Fibroblast of skin of scalp (primary cell): Measurements from ENCODE around the gene ASPG.

Experiments used
- DNase-seq: peaks from one replicate; pipeline ENCODE4 v3.0.0-alpha.2; 2013

The ASPG gene

DNA sequence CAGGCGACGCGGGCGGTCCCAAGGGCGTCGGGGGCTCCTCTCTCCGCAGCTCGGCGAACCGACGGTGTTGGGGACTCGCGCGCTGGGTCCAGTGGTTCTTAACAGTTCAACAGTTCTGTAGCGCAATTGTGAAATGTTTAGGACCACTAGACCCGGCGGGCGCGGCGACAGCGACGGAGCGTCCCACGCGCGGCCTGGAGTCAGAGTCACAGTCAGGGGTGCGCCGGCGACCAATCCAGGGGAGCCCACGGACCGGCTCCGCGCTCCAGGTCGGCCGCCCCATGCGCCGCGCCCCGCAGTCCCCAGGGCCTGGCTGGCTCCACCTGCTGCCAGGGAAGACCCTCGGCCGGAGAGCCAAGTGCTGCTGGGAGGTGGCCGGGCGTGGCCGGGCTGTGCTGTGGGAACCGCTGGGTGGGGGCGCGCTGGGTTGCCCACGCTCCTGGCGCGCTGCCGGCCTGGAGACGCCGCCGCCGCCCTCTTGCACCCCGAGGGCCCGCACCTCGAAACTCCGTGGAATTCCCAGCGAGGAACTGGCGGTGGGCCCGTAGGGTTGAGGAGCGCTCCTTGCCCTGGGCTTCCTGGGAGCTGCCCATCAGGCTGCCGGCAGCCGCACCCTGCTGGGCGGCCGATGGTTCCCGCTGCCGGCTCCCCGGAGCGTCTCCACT is 32.0 kb downstream of the ASPG start:
- DNase-seq, result no peak

DNA sequence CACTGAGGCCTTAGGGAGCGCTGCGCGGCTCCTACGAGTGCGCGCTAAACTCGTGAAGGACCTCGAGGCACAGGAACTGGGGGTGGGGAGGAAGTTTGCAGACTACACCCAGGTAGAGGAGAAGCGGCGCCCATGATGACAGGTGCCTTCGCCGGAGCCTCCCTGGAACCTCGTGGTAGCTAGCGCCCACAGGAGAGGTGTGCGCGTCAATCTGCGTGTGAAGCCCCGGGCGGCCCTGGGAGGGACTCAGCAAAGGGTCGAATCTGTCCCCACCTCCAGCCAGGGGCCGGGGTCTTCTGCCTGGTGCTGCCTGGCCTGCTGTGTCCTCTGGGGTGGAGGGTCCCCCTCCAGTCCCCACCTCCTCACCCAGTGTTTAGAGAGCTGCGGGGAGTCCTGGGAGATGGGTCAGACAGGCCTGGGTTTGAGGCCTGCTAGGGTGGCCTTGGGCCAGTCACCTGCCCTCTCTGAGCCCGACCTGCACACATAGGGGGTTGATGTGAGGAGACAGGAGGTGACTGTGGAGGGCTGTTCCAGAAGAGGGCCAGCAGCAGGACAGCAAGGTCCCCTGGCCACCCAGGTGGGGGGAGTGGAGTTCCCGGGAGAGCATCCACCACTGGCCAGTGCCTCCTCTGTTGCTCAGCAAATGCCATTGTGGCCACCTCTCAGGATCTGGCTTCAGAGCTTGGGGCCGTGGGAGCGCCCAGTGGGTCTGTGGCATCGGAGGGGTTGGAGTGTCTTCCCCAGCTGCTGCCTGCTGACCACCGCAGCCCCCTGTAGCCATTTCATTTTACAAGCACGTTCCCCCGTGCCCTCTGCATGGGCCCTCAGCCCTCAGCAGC is 32.7 kb downstream of the ASPG start:
- DNase-seq, result no peak

DNA sequence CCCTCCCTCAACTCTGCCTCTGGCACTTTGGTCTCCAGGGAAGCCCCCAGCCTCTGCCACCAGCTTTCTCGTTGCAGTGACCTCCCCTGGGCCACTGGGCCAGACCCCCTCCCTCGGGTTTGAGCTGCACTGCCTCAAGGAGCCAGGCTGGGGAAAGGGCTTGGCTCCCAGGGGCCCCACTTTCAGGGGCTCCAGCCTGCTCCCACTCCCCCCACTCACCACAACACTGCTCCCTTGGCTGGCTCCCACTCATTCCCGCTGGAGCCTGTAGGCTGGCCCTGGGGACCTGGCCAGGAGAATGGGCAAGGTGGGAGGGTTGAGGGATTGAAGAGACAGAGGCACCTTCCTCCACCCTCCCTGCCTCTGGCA is 33.6 kb downstream of the ASPG start:
- DNase-seq, result no peak

DNA sequence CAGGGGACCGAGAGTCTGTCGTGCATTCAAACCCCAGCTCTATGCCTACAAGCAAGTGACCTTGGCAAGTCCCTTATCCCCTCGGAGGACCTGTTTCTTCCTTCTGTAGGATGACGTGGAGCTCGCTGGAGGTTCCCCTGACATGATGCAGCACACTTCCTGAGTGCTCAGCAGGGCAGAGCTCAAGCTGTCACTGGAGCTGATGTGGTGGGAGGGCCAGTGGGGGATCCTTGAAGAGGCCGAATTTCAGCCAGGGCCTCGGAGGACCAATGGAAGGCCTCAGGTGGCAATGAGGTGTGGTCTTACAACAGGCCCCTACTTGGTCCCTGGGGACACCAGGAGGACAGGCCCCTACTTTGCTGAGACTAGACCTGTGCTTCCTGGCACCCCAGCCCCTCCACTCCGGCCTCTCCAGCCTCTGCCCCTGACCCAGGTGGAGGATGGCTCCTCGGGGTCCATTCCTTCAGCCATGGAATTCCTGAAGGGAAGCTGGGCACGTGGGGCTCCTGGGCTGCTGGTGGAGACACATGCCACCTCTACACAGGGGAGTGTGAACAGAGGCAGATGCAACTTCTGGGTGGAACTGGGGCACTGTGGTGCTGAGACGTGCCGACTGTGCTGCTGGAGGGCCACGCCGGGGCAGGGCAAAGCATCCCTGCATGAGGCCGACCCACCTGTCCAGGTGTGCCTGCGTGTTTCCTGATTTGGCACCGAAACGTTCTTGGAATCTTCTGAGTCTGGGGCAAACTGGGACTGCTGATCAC is 34.2 kb downstream of the ASPG start:
- no peak for DNase-seq

DNA sequence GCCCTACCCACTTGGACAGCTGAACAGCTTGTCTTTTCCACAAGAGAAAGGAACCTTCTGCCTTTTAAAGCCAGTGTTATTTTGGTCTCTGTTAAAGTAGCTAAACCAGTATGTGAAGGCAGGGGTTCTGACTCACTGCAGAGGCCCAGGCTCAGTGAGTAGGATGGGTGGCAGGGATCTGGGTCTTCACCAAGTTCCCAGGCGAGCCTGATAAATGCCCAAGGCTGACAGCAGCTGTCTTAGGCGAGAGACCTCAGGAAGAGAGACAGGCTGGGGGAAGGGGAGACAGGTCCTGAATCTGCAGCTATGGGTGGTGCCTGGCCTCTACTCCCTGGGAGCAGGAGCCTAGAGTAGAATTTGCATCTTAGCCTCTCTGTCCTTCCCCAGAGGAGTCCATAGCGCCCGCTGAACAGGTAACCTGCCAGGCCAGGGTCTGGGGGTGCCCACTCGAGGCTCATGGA is 34.8 kb downstream of the ASPG start:
- no peak for DNase-seq

DNA sequence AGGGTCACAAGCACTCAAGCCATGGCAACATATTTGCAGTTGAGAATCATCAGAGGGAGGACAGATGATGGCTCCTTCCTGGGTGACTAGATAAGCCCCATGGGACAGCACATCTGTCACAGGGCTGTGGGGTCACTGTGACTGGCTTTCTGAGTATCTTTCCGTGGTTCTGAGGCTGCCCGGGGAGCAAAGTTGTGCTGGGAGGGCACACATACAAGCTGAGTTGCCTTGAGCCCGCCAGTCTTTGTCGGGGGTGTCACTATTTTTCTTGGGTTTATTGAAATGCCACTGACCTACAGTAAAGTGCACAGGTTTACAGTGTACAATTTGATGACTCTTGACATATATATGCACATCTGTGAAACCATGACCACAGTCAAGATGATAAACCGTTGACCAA is 35.6 kb downstream of the ASPG start:
- no peak for DNase-seq

DNA sequence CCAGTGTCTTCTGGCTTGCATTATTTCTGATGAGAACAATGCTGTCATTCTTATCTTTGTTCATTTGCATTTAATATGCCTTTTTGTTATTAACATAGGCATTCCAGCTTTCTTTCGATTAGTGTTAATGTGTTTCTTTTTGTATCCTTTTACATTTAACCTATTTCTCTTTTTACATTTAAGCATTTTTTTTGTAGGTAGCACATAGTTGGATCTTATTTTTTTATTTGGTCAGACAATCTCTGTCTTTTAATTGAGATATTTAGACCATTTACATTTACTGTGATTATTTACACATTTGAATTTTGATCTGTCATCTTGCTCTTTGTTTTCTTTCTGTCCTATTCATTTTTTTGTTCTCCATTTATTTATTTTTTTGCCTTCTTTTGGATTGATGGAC is 38.4 kb downstream of the ASPG start:
- no peak for DNase-seq

DNA sequence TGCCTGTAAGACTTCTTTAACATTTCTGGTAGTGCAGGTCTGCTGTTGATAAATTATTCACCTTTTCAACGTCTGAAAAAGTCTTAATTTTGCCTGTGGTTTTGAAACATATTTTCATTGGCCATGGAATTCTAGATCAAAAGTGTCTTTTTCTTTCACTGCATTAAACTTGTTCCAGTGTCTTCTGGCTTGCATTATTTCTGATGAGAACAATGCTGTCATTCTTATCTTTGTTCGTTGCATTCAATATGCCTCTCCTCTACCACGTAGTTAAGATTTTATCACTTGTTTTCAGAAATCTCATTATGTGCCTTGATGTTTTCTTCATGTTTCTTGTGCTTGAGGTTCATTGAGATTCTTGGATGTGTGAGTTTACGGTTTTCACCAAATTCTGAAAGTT is 39.5 kb downstream of the ASPG start:
- no peak for DNase-seq

DNA sequence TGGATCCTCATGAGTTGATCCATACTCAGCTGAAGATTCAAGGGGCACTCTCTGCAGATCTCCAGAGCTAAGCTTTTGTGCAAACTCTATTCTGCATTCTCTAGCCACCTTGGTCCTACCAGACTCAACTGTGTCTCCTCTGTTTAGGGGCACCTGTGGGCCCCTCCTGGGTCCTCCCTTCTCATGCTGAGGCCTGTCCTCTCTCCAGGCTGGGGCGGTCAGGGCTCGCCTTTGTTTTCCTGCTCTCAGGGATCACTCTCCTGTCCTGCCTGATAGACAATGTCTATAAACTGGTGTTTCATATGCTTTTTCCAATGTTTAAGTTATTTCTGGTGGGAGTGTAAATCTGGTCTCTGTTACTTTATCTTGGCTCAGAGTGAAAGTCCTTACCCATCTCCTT is 41.3 kb downstream of the ASPG start:
- DNase-seq, result no peak

DNA sequence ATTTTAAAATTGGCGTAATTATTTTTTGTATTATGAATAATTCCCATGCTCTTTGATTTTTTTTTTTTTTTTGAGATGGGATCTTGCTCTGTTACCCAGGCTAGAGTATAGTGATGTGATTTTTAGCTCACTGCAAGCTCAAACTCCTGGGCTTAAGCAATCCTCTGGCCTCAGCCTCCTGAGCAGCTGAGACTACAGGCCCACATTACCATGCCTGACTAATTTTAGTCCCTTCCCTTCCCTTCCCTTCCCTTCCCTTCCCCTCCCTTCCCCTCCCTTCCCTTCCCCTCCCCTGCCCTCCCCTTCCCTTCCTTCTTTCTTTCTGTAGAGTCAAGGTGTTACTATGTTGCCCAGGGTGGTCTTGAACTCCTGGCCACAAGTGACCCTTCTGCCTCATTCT is 43.5 kb downstream of the ASPG start:
- no peak for DNase-seq

DNA sequence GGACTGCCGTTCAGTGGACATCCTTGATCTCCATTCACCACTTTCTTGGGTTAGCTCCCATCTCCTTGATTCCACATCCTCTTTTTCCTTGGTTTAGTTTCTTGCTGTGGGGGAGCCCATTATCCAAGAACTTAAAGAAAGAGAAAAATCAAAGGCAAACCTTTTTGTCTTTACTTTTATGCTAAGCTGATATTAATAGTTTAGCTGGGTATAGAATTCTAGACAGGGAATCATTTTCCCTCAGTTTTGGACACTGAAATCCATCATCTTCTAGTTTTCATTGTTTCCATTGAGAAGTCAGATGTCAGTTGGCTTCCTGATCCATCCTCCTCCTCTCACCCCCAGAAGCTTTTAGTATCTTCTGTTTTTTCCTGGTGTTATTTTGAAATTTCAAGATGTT is 44.1 kb downstream of the ASPG start:
- no peak for DNase-seq

DNA sequence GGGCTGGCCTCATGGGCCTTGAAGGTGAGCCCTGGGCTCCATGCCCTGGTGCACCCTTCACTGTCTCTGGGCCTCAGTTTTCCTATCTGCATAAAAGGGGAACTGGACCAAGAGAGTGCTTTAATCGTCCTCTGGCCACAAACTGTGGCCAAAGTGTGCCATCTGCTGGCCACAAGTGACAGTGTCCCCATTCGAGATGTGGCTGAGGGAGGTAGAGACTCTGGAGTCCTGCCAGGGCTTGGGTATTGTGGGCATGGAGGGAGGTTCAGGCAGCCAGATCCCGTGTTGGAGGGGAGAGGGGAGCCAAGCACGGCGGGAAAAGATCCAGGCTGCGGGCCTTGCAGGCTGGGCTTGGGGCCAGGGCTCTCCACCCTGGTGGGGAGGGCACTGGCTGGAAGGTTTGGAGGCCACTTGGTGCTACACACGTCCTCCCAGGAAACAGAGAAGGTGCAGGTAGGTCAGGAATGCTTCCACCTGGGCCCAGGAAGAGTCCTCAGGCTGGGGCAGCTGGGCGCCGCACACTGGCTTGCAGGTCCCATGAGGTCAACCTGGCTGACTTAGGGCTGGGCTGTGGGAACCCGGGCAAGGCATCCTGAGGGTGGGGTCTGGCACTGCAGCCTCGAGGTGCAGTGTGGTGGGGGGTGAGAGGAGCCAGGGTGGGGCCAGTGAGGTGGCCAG is 45.6 kb downstream of the ASPG start:
- DNase-seq, result peak; percentile 28

DNA sequence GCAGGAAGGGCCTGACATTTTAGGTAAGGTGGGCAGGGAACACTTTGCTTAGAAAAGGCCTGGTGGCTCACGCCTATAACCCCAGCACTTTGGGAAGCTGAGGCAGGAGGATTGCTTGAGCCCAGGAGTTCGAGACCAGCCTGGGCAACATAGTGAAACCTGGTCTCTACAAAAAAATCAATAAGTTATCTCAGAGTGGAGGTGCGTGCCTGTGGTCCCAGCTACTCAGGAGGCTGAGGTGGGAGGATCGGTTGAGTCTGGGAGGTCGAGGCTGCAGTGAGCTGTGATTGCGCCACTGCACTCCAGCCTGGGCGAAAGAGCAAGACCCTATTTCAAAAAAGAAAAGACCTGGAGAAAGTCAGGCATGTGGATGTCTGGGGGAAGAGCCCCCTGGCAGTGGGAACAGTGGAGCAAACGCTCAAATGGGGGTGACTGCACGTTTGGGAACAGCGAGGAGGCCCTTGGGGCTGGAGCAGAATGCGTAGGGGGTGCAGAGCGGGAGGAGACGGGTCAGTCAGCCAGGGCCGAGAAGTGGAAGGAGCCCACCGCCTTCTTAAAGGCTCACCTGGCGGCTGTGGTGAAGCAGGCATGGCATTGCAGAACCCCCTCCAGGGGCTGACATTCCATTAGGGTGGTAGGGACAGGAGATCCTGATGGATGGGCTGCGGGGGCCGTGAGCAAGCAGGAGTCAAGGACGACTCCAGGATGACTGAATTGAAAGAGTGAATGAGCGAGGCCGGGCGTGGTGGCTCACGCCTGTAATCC is 46.6 kb downstream of the ASPG start:
- DNase-seq, result no peak

DNA sequence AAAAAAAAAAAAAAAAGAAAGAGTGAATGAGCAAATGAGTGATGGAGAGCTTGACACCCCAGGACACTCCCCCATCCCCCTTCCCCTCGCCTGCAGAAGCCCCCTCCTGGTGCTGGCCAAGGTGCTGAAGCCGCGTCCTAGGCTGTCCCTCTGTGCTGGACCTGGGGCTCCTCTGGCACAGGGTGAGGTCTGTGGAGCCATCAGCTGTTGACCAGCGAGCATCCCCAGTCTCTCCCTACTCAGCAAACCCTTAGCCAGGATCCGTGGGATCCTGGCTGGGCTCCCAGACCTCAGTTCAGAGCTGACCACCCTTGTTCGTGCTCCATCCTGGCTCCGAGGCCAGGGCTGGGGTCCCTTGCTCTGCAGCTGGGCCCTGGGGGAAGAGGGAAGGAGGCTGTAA is 47.5 kb downstream of the ASPG start:
- no peak for DNase-seq

DNA sequence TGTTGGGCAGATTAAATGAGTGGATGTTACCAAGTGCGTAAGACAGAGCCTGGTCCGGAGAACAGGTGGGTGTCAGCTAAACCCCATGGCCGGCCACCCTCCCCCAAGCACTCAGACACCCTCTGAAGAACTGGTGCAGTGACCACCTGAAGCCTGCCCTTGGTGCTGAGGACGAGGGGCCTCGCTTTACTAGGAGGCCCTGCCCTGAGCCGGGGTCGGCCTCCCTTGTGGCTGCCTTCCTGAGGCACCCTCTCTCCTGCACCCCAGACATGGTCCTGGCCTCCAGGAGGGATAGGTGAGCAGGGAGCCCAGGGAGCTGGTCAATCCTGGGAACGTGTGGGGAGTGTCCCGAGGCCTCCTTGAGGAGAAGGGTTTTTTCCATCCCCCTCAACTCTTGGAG is 48.0 kb downstream of the ASPG start:
- DNase-seq, result no peak

DNA sequence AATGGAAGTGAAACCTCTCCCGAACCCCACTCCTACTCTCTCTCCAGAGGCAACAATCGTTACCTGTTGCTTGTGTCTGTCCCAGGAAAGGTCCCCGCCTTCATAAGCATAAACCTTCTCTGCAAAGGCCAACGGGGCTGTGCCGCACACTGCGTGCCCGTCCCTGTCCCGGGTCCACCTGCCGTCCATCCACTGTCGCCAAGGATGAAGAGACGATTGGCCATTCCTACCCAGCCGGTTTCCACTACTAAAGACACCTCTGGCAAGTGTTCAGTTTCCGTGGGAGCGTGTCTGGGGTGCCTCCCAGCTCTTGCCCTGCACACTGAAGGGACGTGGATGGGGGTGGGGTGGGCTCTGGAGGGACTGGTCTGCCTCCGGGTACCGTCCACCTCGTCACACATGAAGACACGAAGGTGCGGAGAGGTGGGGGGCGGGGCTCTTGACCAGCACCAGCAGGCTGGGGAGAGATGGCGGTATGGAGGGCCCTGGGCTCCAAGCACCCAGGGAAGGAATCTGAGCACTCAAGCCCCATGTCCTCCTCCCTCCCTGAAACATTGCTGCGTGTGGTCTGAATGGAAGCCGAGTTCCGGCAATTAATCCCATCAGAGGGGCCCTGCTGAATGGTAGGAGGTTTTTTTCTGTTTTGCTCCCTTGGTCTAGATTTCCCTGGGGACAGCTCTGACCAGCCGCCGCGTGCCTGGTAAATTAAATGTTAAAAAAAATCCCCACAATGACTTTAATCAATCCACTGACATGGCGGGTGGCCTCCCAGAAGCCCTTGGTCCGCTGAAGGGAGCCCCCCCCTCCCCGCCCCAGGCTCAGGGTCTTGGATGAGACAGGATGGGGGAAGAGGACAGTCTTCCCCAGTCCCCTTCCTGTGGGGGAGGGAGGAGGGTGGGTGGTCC is 48.8 kb downstream of the ASPG start:
- DNase-seq, result no peak

DNA sequence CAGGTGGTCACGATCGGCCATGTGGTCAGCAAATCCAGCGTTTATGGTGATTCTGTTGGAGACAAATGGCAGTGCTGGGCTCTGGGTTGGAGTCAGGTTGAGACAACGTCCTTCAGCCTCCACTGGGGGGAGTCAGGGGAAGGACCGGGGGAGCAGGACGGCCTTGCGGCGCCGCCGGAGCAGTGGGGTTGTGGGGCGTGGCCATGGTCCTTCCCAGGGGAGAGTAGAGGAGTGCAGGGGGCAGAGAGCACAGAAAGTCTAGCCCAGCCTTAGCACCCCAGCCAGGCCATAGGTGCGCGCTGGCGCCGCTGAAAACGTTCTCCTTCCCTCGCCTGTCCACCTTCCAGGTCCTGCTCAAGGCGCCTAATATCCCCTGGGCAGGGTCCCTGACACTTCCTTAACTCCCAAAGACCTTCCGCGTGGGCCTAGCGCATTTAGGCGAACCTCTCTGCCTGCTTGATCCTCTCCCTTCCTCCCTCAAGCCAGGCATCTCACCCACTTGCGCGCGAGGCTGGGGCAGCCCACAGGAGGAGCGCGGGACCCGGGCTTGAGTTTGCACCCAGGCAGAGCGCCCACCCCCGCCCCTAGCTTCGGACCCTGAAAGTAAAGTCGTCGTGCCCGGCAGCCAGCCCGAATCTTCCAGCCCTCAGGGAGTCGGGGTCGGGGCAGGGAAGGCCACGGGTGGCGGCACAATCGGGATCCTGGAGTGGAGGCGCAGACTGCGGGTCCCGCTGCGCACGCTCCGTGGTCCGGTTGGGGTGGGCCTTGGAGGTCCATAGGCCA is 49.8 kb downstream of the ASPG start:
- DNase-seq, result peak; percentile 11

DNA sequence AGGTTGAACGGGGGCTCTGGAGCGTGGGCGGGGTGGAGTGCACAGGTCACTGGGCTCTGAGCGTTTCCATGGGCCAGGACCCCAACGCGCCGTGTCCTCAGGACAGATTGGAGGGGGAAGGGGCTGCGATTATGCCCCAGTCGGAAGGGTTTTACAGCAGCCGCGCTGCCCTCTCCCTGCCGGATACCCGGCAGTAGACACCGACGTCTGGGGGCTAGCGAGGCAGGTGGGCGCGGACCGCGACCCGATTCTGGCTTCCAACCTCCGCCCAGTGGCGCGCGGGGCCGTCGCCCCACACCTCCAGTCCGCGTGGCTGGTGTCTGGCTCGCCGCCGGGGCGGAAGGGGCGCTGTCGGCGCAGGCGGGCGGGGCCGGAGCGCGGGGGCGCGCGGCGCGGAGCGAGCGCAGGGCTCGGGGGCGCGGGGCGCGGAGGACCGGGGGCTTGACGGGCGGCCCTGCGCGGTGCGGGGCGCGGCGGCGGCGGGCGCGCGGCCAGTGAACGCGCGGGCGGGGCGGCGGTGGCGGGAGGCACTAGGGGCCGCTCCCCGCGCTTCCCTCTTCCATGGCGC is 50.5 kb downstream of the ASPG start:
- DNase-seq, result no peak

DNA sequence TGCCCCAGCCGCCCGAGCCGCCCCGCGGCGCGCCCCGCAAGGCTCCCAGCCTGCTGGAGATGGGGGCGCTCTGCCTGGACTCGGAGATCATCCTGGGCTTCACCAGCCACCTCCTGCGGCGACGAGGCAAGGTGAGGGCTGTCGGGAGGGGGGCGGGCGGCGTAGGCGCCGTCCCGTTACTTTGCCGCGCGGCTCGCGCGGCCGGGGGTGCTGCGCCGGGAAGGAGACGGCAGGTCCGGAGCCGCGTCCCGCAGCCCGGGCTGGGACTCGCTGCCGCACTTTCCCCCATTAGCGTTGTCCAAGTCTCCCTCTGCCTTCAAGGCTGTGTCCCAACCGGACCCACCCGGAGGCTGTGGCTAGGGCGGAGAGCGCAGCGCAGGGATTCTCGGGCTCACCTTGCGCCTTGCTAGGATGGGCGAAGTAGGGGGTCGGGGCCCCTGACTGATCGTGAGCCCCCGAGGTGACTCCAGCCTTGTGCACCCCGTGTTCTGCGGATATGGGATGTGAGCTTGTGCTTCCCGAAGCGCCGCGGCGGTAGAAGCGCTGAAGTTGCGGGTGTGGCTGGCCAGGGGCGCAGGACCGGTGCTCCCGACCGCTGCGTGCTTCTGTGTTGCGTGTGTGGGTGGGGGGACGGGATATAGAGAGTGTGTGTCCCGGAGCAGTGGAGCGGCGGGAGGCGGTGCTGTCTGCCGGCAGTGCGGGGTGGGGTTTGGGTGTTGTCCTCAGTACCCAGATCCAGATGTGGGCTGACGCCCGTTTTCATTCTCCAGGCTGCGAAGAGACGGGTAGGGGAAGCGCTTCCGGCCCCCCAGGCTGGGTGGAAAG is 51.2 kb downstream of the ASPG start:
- DNase-seq, result no peak
